ENCODE measurements around the gene CLEC9A. TPM values are rescaled to one million over a fixed set of nuclear protein-coding genes. Genes with fewer than 3 reads are reported as not detected.

The CLEC9A gene
- total RNA-seq, 1 donor from 2014 or later: not detected

DNA sequence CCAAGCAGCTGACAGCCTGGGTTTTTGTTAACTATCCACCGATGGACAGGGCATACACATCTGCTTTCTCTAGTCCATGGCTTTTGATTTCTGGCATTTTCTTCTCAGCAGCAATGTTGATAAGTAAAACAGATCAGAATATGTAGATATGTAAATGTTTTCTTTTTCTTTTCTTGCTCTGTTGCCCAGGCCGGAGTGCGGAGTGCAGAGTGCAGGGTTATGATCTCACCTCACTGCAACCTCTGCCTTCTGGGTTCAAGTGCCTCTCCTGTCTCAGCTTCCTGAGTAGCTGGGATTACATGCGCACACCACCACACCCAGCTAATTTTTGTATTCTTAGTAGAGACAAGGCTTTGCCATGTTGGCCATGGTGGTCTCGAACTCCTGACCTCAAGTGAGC lies 27.9 kb downstream of the CLEC9A start:
- no peak for DNase-seq (ENCODE audit: low read depth)
- TF ChIP-seq, protein P1, sequence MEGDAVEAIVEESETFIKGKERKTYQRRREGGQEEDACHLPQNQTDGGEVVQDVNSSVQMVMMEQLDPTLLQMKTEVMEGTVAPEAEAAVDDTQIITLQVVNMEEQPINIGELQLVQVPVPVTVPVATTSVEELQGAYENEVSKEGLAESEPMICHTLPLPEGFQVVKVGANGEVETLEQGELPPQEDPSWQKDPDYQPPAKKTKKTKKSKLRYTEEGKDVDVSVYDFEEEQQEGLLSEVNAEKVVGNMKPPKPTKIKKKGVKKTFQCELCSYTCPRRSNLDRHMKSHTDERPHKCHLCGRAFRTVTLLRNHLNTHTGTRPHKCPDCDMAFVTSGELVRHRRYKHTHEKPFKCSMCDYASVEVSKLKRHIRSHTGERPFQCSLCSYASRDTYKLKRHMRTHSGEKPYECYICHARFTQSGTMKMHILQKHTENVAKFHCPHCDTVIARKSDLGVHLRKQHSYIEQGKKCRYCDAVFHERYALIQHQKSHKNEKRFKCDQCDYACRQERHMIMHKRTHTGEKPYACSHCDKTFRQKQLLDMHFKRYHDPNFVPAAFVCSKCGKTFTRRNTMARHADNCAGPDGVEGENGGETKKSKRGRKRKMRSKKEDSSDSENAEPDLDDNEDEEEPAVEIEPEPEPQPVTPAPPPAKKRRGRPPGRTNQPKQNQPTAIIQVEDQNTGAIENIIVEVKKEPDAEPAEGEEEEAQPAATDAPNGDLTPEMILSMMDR (conservative IDR thresholded peaks at IDR 0.05; ENCODE audit: low read depth, low read length): no peak

DNA sequence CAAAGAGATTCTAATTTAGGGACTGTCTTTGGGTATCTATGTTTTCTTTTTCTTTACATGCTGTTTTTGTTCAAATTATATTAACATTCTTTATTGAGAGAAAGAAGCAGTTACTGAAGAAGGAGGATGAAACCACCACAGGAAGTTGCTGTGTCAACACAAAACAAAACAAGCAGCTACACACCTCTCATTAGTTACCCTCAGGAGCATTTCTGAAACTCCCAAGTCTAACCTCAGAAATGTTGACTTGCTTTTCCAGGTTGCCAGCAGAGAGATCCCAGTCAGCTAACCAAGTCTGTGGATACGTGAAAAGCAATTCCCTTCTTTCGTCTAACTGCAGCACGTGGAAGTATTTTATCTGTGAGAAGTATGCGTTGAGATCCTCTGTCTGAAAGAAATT lies 34.8 kb downstream of the CLEC9A start:
- TF ChIP-seq, protein P1 (conservative IDR thresholded peaks at IDR 0.05; ENCODE audit: low read depth, low read length): no peak
- H3K4me3 ChIP-seq (ENCODE audit: low read depth, low read length): no peak overlapping the region
- DNase-seq (ENCODE audit: low read depth): no peak

More for the DNA sequence above, 27.9 kb downstream of the CLEC9A start:
- H3K4me3 ChIP-seq (ENCODE audit: low read depth, low read length): no peak overlapping the region

DNA sequence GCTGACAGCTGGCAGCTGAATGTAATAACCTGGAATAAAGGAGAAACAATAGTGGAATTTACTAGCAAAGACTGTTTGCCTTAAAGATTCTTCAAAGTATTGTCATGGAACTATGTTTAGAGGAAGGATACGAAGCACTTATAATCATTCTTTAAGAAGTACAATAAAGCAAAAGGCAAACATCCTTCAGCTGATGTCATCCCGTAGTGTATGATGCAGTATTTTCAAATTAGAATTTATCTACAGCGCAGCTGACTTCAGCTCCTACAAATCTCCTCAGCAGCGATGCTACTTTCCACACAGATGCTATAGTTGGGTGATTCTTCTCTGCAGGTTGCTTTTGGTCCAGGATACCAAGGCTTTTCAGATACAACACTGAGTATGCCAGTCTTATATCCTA lies 36.8 kb downstream of the CLEC9A start:
- TF ChIP-seq, protein P1 (conservative IDR thresholded peaks at IDR 0.05; ENCODE audit: low read depth, low read length): no peak
- DNase-seq (ENCODE audit: low read depth): no peak
- no peak overlapping the region for H3K4me3 ChIP-seq (ENCODE audit: low read depth, low read length)

DNA sequence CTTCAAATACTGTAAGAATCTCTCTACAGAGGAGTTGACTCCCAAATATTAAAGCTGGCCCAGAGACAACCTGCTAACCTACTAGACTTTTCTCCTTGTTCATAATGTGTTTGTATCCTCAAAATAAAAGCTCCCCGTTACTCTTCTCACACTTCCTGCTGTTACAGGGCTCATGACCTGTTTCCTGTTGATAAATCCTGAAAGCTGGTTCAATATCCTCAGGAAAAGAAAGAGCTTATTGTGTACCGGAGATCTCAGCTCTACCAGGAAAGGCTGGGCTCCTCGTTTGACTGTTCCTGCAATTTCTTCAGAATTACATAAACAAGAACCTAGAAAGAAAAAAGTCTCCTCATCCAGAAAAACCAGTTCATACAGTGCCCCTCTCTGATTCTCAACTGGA lies 37.5 kb downstream of the CLEC9A start:
- TF ChIP-seq, protein P1 (conservative IDR thresholded peaks at IDR 0.05; ENCODE audit: low read depth, low read length): no peak
- DNase-seq (ENCODE audit: low read depth): no peak
- no peak overlapping the region for H3K4me3 ChIP-seq (ENCODE audit: low read depth, low read length)

DNA sequence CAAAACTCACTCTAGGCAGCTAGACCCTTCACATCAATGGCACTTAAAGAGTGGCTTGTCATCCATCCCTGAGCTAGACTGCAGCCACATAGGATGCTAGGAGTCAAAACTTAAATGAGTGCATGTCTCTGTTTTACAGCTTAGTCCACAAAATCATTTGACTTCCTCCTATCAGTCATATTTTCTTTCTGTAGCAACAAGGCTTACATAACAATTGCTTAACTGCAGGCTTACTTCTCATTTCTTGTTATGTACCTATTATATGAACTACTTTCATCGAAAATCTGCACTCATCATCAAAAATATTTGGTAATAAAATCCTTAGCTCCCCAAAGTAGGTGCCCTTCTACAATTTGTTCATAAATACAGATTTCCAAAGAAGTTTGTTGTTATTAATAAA lies 38.2 kb downstream of the CLEC9A start:
- TF ChIP-seq, protein P1 (conservative IDR thresholded peaks at IDR 0.05; ENCODE audit: low read depth, low read length): no peak
- H3K4me3 ChIP-seq (ENCODE audit: low read depth, low read length): no peak overlapping the region
- DNase-seq (ENCODE audit: low read depth): no peak

DNA sequence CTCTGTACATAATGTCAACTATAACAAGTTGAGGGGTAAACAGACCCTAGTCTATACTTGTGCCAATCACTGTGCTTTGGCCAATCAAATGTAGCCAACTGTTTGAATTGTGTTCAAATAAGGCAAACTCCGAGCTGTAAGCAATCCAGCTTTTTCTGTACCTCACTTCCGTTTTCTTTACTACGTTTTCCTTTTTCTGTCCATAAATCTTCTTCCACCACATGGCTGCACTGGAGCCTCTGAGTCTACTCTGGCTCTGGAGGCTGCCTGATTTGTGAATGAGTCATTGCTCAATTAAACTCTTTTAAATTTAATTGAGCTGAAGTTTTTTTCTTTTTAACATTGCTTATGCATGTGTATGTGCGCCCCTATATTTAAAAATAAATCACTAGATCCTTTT lies 38.6 kb downstream of the CLEC9A start:
- no peak for DNase-seq (ENCODE audit: low read depth)
- TF ChIP-seq, protein P1 (conservative IDR thresholded peaks at IDR 0.05; ENCODE audit: low read depth, low read length): no peak
- H3K4me3 ChIP-seq (ENCODE audit: low read depth, low read length): no peak overlapping the region

DNA sequence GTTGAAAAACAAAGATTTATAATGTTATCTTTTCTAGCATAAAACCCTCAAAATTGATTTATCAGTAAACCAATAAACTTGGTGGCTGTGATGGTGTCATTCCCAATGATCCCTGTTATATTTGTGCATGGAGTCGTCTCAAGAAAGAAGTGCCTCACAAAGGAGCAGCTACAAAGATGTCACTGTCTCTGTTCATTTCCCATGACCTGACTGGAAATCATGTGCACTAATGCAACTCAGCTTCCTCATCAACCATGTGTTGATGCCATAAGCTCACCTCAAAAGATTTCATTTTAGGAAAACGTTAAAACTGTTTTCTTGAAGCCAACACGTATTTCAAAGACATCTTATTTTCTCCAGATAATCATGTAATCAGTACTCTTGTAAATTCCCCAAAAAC lies 39.5 kb downstream of the CLEC9A start:
- H3K4me3 ChIP-seq (ENCODE audit: low read depth, low read length): no peak overlapping the region
- TF ChIP-seq, protein P1 (conservative IDR thresholded peaks at IDR 0.05; ENCODE audit: low read depth, low read length): no peak
- no peak for DNase-seq (ENCODE audit: low read depth)
